NCI-H510A treated with DMSO at 0.1 percent for 48 hours (cell line): ENCODE data around the gene IFI30.

Experiments used
- DNase-seq: peaks from one replicate; lab custom pipeline; 2025; lab: John Stamatoyannopoulos, UW

The IFI30 gene

GRCh38 chr19:18173572-18174288 is at the start of gene IFI30:
TSS of gene IFI30 (plus strand) at chr19:18173813. CDS start at chr19:18173842, 29 bp downstream.
- peak; percentile 79 for DNase-seq

GRCh38 chr19:18123819-18124218 is 49.8 kb upstream of the IFI30 start:
- DNase-seq = no peak

DNA sequence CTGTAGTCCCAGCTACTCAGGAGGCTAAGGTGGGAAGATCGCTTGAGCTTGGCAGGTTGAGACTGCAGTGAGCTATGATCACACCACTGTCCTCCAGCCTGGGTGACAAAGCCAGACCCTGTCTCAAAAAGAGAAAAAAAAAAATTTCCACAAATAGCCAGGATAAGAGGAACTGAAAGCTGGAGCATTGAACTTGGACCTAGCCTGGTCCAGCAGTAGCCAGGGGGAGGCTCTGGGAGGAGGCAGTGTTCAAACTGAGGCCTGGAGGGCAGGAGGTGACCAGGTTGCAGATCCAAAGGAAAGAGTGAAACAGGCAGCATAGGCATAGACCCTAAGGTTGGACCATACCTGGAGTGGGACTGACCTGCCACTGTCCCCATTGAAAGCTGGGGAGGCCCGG is 47.5 kb upstream of the IFI30 start:
- DNase-seq = no peak

- no peak for DNase-seq
These were observed 45.6 kb upstream of the IFI30 start for GRCh38 chr19:18128044-18128443.

DNA sequence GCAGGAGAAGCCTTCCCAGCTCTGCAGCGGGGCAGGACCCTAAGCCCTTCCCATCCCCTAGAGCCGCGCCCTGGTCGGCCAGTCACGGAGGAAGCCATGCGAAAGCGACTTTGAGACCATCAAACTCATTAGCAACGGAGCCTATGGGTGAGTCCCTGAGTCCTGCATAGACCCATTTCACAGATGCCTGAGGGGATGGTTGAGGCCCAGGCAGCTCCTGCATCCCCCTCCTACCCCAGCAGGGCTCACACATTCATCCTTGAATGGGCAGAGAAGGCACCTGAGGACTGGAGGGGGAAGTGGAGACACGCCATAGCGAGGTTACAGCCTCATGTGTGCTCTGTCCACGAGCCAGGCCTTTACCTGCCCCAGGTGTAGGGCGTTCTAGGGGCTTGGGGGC is 44.8 kb upstream of the IFI30 start:
- DNase-seq = no peak

DNA sequence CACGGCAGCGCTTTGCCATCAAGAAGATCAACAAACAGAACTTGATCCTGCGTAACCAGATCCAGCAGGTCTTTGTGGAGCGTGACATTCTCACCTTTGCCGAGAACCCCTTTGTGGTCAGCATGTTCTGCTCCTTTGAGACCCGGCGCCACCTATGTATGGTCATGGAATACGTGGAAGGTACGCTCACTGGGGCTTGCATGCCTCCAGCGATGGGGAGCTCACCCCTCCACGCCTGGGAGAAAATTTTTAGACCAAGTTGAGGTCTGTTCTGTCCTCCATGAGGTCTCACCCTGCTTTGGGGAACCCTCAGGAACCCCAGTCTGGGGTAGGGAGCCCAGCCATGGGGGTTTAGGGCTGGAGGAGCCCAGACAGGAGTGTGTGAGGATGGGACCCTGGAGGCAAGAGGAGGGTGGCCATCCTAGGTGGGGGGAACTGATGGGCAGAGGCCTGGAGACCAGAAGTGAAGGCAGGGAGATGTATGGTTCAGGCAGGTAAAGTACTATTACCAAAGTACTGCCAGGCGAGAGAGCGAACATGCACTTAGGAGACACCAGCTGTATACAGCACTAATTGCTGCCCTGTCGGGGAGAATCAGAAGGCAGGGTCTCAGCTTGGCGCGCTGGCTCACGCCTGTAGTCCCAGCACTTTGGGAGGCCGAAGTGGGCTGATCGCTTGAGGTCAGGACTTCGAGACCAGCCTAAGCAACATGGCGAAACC is 42.9 kb upstream of the IFI30 start:
- DNase-seq = no peak

DNA sequence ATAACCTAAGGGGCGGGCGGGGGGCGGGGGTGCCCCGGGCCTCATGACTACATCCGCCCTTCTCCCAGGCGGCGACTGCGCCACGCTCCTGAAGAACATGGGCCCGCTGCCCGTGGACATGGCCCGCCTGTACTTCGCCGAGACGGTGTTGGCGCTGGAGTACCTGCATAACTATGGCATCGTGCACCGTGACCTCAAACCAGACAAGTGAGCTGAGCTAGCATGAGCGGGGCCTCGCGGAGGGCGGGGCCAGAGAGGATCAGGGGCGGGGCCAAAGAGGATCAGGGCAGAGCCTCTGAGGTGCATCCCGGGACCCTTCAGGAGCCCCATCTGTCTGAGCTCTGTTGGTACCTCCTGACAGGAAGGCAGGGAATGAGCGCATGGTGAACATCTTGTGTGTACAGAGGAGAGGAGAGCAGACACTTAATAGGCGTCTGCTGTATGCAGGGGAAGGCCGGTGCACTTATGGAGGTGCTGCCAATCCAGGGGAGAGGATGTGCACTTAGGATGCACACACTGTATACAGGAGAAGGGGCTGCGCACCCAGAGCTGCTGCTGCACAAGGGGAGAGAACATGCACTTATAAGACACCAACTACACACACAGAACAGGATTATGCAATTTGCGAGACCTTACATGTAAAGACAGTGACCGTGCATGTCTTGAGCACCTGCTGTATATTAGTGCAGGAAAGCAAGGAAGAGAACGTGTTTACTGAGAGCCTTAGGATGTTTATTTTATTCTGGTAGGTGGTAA is 41.6 kb upstream of the IFI30 start:
- no peak for DNase-seq

DNA sequence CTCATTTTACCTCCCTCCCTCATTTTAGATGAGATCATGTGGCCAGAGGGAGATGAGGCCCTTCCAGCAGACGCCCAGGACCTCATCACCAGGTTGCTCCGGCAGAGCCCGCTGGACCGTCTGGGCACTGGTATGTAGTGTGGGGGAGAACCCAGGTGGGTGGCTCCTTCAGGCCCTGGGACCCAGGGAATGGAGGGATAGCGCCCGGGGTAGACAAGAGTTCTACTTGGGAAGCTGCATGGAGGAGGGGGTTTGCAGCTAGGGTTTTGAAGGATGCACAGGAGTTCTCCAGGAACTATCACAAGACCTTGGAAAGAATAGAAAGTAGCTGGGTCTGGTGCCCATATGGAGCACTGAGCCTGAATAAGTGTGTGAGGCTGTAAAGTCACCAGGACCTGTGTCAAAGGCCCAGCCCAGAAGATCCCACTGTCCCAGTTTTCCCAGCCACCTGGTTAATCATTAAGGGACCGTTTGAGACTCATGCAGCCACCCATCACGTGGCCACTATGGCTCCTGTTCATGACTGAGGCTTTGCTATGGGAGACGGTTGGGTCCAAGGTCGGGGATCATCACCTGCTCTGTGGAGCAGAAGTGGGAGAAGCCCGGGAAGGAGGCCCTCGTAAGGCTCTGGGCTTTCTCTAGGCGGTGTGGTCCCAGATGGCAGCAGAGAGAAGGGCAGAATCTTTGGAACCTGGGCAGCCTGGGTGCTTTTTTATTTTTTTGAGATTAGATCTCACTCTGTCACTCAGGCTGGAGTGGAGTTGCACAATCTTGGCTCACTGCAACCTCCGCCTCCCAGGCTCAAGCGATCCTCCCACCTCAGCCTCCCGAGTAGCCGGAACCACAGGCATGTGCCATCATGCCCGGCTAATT is 37.7 kb upstream of the IFI30 start:
- DNase-seq = no peak

GRCh38 chr19:18137242-18137641 is 36.4 kb upstream of the IFI30 start:
- no peak for DNase-seq

- DNase-seq = no peak
These were observed 35.8 kb upstream of the IFI30 start for GRCh38 chr19:18137657-18138339.

GRCh38 chr19:18140473-18140872 is 33.1 kb upstream of the IFI30 start:
- no peak for DNase-seq

DNA sequence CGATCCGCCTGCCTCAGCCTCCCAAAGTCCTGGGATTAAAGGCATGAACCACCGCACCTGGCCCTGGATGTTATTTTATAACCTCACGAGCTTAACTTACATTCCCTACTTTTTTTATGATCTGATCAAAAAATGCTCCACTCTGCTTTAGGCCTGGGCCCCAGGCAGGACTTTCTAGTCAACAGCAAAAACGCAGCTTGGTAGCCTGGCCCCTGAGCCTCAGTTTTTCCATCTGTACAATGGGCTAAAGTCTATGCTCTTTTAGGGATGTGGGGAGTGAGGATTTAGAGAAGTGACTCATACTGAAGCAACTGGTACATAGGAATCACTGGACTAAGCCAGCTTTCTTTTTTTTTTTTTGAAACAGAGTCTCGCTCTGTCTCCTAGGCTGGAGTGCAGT is 32.6 kb upstream of the IFI30 start:
- DNase-seq = no peak

DNA sequence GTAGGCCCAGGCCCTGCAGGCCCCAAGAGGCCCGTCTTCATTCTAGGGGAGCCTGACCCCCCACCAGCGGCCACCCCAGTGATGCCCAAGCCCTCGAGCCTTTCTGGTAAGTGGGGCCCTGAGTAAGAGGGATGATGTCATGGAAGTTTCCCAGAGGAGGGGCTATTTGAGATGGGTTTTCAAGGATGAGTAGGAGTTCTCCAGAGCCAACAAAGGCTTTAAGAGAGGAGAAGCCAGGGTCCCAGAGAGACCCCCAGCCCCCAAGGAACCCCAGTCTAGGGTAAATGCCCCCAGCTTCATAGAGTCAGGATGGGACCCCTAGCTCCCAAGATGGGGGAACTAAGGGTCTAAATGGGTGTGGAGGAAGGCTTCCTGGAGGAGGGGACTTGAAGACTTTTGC is 29.7 kb upstream of the IFI30 start:
- DNase-seq = no peak

- DNase-seq = no peak
These were observed 29.3 kb upstream of the IFI30 start for GRCh38 chr19:18144361-18144760.

- no peak for DNase-seq
These were observed 28.7 kb upstream of the IFI30 start for GRCh38 chr19:18144906-18145305.

- no peak for DNase-seq
These were observed 28.1 kb upstream of the IFI30 start for GRCh38 chr19:18145391-18145999.

DNA sequence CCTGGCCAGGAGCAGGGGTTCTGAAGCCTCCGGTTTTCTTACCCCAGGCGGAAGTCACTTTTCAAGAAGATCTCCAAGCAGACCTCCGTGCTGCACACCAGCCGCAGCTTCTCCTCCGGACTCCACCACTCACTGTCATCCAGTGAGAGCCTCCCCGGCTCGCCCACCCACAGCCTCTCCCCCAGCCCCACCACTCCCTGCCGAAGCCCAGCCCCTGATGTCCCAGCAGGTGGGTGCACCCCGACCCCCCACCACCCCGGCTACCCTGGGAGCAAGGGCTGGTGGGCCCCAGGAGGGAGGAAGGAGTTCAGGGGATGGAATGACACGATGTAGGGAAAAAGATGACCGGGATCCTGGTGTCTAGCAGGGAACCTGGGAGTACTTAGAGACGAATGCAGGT is 26.2 kb upstream of the IFI30 start:
- DNase-seq = no peak

GRCh38 chr19:18149596-18149975 is 24.0 kb upstream of the IFI30 start:
- DNase-seq = no peak

DNA sequence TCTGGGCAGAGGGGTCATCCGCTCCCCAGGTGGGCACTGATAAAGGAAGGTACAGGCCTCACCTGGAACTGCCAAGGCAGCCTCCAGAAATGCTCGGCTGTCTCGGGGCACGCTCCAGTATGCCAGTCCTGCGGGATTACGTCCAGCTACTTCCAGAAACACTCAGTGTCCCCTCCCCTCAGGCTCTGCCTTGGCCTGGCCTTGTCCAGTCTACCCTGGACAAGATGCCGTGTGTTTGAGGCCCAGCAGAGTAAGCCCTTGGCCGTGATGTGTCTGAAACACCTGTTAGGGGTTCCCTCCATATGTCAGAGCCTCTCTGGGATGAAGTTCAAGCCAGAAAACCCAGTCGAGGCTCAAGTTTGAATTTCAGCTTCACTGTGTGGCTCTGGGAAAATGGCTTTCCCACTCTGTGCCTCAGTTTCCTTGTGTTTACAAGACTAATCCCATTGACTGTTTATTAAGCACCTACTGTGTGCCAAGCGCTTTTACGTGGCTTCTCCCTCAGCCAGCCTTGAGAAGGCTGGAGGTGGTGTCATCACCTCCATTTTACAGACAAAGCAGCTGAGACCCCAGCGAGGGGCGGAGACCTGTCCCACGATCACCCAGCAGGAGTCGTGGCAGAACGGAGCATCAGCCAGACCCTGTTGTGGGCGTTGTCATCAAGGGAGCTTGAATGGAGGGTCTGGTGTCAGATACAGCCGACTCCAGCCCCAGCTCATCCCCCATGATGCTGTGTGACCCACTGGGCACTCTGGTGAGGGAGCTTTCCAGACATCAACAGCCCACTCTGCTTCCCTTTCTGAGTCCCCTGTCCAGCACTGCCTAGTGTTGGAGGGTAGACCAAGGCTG is 22.6 kb upstream of the IFI30 start:
- DNase-seq = no peak

GRCh38 chr19:18152442-18152816 is 21.2 kb upstream of the IFI30 start:
- DNase-seq = peak; percentile 91
